ENCODE results near the gene DNAJC7.
"Not testable (repeated sequence)": the region's sequence is repeated elsewhere in the genome, so short reads cannot be mapped to it uniquely, and the experiment has no call there.

Gene DNAJC7

GRCh38 chr17:42042598-42043319, 25.5 kb upstream of the DNAJC7 start:
- no peak overlapping the region for H3K4me3 ChIP-seq (ENCODE audit: low read depth, low read length)
- DNase-seq (ENCODE audit: low read depth) = no peak

GRCh38 chr17:42041619-42042018, 24.4 kb upstream of the DNAJC7 start:
- no peak for DNase-seq (ENCODE audit: low read depth)
- H3K4me3 ChIP-seq (ENCODE audit: low read depth, low read length) = no peak overlapping the region

DNA sequence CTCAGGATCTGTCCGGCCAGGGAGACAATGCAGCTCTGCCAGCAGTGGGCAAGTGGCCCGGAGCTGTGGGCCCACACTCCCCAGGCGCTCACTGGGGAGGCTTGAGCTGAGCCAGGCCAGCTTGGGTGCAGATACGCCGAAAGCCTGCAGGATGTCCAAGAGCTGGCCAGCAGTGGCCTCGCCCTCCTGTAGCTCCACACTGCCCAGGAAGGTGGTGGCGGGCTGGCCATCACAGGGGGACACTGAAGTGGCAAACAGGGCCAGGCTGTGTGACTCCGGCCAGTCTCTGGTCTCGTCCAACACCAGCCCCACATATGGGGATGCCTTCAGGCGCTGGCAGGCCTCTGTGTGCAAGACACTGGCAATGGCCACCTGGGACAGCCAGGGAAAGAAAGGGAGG, 23.6 kb upstream of the DNAJC7 start:
- DNase-seq (ENCODE audit: low read depth) = no peak

GRCh38 chr17:42039794-42040763, 22.8 kb upstream of the DNAJC7 start:
- DNase-seq (ENCODE audit: low read depth) = no peak
- H3K4me3 ChIP-seq (ENCODE audit: low read depth, low read length) = no peak overlapping the region

More for the DNA sequence above, 23.6 kb upstream of the DNAJC7 start:
- H3K4me3 ChIP-seq (ENCODE audit: low read depth, low read length) = no peak overlapping the region

GRCh38 chr17:42038221-42038973, 21.2 kb upstream of the DNAJC7 start:
- DNase-seq (ENCODE audit: low read depth) = no peak
- H3K4me3 ChIP-seq (ENCODE audit: low read depth, low read length) = no peak overlapping the region

GRCh38 chr17:42034059-42034458, 16.8 kb upstream of the DNAJC7 start:
- no peak for DNase-seq (ENCODE audit: low read depth)
- no peak overlapping the region for H3K4me3 ChIP-seq (ENCODE audit: low read depth, low read length)

DNA sequence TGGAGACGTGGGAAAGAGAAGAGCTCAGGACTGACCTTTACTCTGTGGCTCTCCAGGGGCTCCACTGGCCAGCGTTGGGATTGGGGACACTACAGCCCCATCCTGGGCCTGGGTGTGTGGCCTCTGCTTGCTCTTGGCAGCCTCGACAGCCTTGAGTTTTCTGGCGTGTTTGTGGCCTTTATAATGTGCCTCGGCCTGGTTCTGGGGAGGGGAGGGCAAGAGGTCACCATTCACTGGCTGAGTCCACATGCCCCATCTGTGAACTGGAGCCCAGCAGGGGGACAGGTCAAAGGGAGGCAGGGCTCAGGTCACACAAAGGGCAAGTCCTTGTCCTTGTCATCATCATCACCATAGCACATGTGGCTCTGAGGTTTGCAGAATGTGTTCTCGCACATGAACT, 14.3 kb upstream of the DNAJC7 start:
- no peak for DNase-seq (ENCODE audit: low read depth)

DNA sequence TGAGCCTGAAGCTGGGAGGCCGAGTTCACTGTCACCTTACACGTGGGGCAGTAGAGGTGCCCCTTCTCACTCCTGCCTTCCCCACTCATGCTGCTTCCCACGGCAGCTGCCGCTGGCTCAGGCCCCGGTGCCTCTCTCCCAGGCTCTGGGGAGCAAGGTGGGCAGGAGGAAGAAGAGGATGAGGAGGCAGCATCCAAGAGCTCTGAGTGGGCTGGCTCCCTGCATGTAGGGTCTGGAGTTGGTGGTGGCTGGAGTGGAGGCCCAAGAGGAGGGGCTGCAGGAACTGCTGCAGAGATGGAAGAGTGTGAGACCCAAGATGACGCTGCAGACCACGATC, 11.5 kb upstream of the DNAJC7 start:
- DNase-seq (ENCODE audit: low read depth) = no peak
- no peak overlapping the region for H3K4me3 ChIP-seq (ENCODE audit: low read depth, low read length)

More for the DNA sequence above, 14.3 kb upstream of the DNAJC7 start:
- no peak overlapping the region for H3K4me3 ChIP-seq (ENCODE audit: low read depth, low read length)

DNA sequence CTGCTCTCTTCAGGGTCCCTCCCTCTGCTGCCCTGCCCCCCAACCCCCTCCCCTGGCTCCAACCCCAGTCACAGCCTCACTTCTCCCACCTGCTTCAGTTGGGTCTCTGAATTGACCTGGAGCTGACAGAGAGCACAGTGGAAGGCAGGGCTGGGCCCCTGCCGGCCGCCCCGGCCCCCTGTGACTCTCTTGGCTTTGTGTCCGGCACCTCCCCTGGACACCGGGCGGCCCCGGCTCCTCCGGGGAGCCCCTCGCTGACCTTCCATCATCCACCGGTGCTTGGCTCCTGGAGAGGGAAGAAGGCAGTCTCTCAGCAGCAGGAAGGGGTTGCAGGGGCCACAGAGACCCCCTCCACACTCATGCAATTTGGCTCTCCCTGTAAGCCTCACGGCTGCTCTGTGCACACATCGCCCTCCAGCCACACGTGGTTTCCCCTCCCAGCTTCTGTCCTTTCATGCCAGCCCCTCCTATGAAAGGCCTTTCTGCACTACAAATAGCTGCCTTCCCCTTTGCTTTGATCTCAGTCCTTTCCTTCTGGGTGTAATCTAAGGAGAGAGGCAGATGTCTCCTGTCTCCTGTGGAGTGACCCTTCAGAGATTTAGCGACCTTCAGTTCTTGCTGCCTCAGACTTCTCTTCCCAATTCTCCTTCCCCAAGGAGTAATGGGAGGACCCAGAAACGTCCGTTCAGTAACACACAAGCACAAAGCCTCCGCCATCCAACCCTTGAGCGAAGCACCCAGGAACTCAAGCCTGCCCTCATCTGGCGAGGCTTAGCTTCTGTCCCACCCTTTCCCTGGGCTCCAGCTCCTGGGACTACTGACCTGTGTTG, 10.9 kb upstream of the DNAJC7 start:
- no peak for DNase-seq (ENCODE audit: low read depth)
- H3K4me3 ChIP-seq (ENCODE audit: low read depth, low read length) = no peak overlapping the region

DNA sequence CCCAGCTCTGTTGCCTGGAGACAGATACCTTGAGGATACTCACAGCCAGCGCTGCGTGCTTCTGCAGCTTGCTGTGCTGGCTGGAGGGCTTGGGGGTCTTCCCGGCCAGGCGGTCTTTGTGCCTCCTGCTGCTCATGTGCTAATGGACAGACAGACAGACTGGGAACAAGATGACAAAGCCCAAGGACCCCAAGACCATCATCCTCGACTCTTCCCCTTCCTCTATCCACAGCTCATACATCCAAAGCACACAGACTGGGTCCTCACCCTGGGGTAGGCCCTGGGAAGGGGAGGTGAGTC, 10.3 kb upstream of the DNAJC7 start:
- no peak overlapping the region for H3K4me3 ChIP-seq (ENCODE audit: low read depth, low read length)
- DNase-seq (ENCODE audit: low read depth) = no peak

GRCh38 chr17:42026857-42027589, 9.8 kb upstream of the DNAJC7 start:
- DNase-seq (ENCODE audit: low read depth) = no peak
- no peak overlapping the region for H3K4me3 ChIP-seq (ENCODE audit: low read depth, low read length)

DNA sequence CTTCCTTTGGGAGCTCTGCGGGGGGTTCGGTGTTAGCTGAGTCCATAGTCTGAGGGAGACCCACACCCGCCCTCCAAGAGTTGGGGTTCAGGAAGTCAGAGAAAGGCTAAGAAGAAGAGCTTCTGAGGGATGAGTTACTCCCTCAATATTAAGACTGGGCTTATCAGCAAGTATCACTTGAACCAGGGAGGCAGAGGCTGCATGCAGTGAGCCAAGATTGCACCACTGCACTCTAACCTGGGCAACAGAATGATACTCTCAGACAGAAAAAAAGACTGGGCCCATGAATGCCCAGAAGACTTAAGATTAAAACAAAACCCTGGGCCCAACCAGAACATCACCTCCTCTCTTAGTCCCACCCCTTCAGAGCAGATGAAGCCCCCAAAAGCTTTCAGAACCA, 8.7 kb upstream of the DNAJC7 start:
- DNase-seq (ENCODE audit: low read depth) = no peak
- no peak overlapping the region for H3K4me3 ChIP-seq (ENCODE audit: low read depth, low read length)

GRCh38 chr17:42025191-42025579, 7.9 kb upstream of the DNAJC7 start:
- no peak overlapping the region for H3K4me3 ChIP-seq (ENCODE audit: low read depth, low read length)
- DNase-seq (ENCODE audit: low read depth) = no peak

DNA sequence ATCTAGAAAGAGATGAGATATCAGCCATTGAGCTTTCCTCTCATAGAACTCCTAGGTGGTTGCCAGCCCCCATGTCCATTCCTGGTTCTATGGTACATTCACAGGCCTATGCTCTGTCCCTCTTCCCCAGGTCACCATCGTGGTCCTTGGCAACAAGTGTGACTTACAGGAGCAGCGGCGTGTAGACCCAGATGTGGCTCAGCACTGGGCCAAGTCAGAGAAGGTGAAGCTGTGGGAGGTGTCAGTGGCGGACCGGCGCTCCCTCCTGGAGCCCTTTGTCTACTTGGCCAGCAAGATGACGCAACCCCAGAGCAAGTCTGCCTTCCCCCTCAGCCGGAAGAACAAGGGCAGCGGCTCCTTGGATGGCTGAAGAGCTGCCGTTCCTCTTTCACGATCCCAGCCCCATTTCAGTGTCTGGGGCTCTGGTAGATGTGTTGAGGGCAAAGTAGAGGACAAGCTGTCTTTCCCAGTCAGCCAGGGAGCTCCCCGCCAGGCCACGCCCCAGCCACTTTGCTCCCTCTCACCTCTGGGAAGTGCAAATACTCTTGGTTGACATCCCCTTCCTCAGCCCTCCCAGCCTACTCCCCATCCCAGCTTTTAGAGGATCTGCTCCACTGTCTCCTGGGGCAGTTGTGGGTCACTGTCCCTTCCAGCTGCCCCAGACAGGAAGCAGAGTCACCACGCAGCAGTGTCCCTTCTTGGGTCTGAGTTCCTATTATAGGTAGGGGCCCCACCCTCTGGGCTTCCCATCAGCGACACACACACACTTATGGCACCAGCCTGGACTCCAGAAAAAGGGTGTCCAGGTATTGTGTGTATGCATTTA, 6.5 kb upstream of the DNAJC7 start:
- no peak for DNase-seq (ENCODE audit: low read depth)
- no peak overlapping the region for H3K4me3 ChIP-seq (ENCODE audit: low read depth, low read length)

GRCh38 chr17:42020845-42021244, 3.6 kb upstream of the DNAJC7 start:
- peak overlapping the region; percentile 70 for H3K4me3 ChIP-seq (ENCODE audit: low read depth, low read length)
- DNase-seq (ENCODE audit: low read depth) = not testable (repeated sequence)

- peak within 1 kb of the TSS; percentile 70 for H3K4me3 ChIP-seq (ENCODE audit: low read depth, low read length)
- peak; percentile 66 for DNase-seq (ENCODE audit: low read depth)
These were observed 2.5 kb upstream of the DNAJC7 start, which contains the start of gene NKIRAS2 for GRCh38 chr17:42019509-42020404. NKIRAS2 (plus strand) TSS chr17:42020090; CDS start chr17:42021578, 1,488 bp downstream.

GRCh38 chr17:42018988-42019387, 1.7 kb upstream of the DNAJC7 start:
- no peak overlapping the region for H3K4me3 ChIP-seq (ENCODE audit: low read depth, low read length)
- no peak for DNase-seq (ENCODE audit: low read depth)
